BLaER1 (cell line): ENCODE measurements around the gene SORL1.

Source experiments
- H3K27ac ChIP-seq: shearing (Covaris generic); formaldehyde crosslinking; 2 replicates; pipeline ENCODE4 v1.8.1; 2022
- H3K27me3 ChIP-seq: shearing (Covaris generic); formaldehyde crosslinking; 2 replicates; pipeline ENCODE4 v1.8.1; 2022
- H3K36me3 ChIP-seq: shearing (Covaris generic); formaldehyde crosslinking; 2 replicates; pipeline ENCODE4 v1.8.1; 2022
- H3K4me1 ChIP-seq: shearing (Covaris generic); formaldehyde crosslinking; 2 replicates; pipeline ENCODE4 v1.8.1; 2022
- H3K4me2 ChIP-seq: shearing (Covaris generic); formaldehyde crosslinking; 2 replicates; pipeline ENCODE4 v1.8.1; 2022
- H3K4me3 ChIP-seq: shearing (Covaris generic); formaldehyde crosslinking; 2 replicates; pipeline ENCODE4 v1.8.1; 2022
- H3K9ac ChIP-seq: shearing (Covaris generic); formaldehyde crosslinking; 2 replicates; pipeline ENCODE4 v1.8.1; 2022
- H3K9me3 ChIP-seq: shearing (Covaris generic); formaldehyde crosslinking; 2 replicates; pipeline ENCODE4 v1.8.1; 2022
- H4K20me1 ChIP-seq: shearing (Covaris generic); formaldehyde crosslinking; 2 replicates; pipeline ENCODE4 v1.8.1; 2022
- Cebpa-rat ChIP-seq: shearing (Covaris generic); IDR thresholded peaks from 2 replicates; pipeline ENCODE4 v1.8.1; 2022

SORL1 gene

DNA sequence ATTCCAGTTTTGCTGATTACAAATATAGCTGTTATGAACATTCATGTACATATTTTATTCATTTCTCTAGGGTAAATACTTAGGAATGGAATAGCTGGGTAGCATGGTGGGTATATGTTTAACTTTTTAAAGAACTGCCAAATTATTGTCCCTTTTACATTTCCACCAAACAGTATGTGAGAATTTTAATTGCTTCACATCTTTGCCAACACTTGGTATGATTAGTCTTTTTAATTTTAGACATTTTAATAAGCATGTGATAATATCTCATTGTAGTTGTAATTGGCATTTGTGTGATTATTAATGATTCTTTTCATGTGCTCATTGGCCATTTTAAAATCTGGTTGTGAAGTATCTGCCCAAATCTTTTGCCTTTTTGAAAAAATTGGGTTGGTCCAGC, 73.3 kb downstream of the SORL1 start:
- no peak overlapping the region for H3K9ac ChIP-seq
- H3K4me3 ChIP-seq: no peak overlapping the region
- no peaks in the 10 kb centered on the region for H4K20me1 ChIP-seq
- peaks cover 32% of the 10 kb centered on the region for H3K9me3 ChIP-seq
- TF ChIP-seq Cebpa-rat: no peak
- H3K27ac ChIP-seq: no peak overlapping the region
- H3K4me1 ChIP-seq: peaks cover 47% of the 10 kb centered on the region
- no peak overlapping the region for H3K4me2 ChIP-seq
- peaks cover 19% of the 10 kb centered on the region for H3K36me3 ChIP-seq
- no peaks in the 10 kb centered on the region for H3K27me3 ChIP-seq

DNA sequence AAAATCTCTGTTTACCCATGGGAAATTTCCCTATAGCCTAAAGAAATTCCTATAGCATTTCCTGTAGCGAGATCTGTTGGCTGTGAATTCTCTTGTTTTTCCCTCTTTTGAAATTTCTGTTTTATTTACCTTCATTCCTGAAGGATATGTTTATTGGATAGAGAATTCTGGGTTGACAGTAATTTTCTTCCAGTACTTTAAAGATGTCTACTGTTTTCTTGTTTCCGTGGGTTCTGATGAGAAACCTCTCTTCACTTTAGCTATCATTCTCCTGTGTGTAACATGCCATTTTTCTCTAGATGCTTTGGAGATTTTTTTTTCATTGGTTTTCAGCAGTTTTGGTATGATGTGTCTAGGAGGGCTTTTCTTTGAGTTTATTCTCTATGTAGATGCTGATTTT, 78.1 kb downstream of the SORL1 start:
- peaks cover 16% of the 10 kb centered on the region for H3K4me1 ChIP-seq
- H3K9ac ChIP-seq: no peak overlapping the region
- no peak for TF ChIP-seq Cebpa-rat
- no peaks in the 10 kb centered on the region for H4K20me1 ChIP-seq
- H3K36me3 ChIP-seq: peaks cover 35% of the 10 kb centered on the region
- H3K27me3 ChIP-seq: no peaks in the 10 kb centered on the region
- H3K4me3 ChIP-seq: no peak overlapping the region
- H3K27ac ChIP-seq: no peak overlapping the region
- no peak overlapping the region for H3K4me2 ChIP-seq
- peaks cover 40% of the 10 kb centered on the region for H3K9me3 ChIP-seq

DNA sequence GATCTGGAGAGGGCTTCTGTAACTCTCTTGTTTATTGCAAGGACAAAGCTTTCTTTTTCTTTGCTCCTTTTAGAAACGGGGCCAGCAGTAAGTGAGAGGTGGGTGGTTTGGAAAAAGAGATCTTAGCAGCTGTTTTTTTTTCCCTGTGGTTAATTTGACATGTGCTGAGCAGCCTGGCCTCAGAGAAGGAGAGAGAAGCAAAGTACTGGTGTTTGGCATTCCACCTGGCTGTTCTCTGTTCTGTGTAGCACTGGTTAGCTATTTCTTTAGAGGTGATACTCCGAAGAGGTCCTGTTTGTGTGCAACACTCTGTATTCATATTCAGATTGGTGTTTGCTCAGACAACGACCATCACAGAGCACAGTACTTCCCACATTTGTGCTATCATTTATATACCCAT, 81.5 kb downstream of the SORL1 start:
- H3K27ac ChIP-seq: no peak overlapping the region
- TF ChIP-seq Cebpa-rat: no peak

DNA sequence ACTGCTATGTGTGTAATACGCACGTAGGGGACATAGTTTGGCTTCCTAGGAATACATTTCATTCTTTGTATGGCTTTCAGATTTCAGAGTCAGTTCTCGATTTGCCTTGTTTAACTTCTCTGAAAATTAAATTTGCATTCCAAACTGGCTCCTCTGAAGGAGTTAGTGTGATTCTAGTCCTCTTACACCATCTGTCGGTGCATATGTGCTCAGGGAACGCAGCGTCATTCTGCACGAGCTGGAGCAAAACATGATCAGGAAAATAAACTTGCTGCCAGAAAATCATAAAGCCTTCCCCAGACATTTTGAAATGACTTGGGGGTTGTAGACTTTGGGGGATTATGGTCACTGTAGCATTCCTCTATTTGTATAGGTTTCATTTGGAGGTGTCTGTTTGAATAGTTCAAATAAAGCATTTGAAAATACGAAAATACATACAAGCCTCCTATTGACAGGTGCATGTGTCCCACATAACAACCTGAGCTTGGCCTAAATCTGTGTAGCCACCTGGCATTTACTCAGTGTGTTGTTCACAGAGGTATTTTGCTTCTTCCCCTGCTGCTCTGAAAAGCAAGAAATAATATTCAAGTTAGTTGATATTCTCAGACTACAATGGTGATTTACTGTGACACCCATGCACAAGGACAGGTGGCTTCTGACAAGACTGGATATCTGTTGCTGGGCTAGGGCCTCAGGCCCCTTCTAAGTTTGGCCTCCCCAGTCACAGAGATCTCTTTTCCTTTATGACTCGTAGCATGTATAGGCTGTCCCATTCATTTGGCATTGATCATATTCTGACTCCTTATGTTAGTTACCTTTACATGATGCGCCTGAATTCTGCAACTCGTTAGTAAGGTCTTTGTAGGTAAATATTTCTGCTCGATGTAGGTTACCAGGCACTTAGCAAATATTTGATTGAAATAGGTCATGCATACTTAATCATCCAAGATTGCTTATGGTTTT, 82.3 kb downstream of the SORL1 start:
- Histone ChIP-seq H3K9me3 (peaks cover 22% of the 10 kb centered on the region), H3K4me1 (peaks cover 57% of the 10 kb centered on the region), H3K36me3 (peaks cover 26% of the 10 kb centered on the region), H3K27ac (no peak overlapping the region), H3K4me3 (no peak overlapping the region), H3K4me2 (0 out of 2 replicates have a peak overlapping the region, but pooled peaks have one; percentile 39), H3K27me3 (no peaks in the 10 kb centered on the region), H3K9ac (no peak overlapping the region), H4K20me1 (no peaks in the 10 kb centered on the region)
- no peak for TF ChIP-seq Cebpa-rat

More for the DNA sequence above, 81.5 kb downstream of the SORL1 start:
- Histone ChIP-seq H3K27me3 (no peaks in the 10 kb centered on the region), H3K36me3 (peaks cover 30% of the 10 kb centered on the region), H3K4me2 (peak overlapping the region; percentile 39), H3K9ac (peak overlapping the region; percentile 47; the same call in 1 of the 2 replicates), H3K4me3 (no peak overlapping the region), H3K4me1 (peaks cover 49% of the 10 kb centered on the region), H4K20me1 (no peaks in the 10 kb centered on the region), H3K9me3 (peaks cover 29% of the 10 kb centered on the region)

DNA sequence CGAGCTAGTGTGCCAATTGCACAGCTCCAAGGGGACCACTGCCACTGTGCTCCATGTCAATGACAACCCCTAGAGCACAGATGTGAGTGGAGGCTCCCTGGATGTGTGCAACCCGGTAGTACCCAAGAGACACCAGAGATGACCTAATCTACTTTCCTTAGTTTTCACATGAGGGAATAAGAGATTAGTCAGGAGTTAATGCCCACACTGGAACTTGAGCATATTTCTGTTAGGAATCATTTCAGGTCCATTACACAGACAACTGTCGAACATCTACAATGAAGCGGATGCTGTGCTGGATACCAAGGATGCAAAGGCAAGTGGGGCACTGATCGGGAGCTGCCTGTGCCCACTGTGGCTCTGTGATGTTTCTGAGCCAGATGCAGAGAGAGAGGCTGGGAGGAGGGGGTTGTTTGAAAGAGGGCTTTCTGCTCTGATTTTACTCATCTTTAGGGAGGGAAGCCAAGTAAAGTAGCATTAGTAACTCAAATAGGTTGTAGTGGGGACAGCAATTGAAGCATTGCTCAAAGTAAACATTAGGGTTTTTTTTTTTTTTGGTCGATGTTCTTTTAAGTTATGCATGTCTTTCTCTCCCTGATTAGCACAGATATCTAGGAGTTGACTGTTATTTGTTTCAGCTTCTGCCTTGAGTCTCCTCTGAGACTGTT, 83.1 kb downstream of the SORL1 start:
- Histone ChIP-seq H3K9me3 (peaks cover 14% of the 10 kb centered on the region), H3K4me2 (0 out of 2 replicates have a peak overlapping the region, but pooled peaks have one; percentile 4), H4K20me1 (no peaks in the 10 kb centered on the region), H3K27me3 (no peaks in the 10 kb centered on the region), H3K36me3 (peaks cover 18% of the 10 kb centered on the region), H3K4me1 (peaks cover 60% of the 10 kb centered on the region), H3K4me3 (no peak overlapping the region), H3K27ac (no peak overlapping the region), H3K9ac (no peak overlapping the region)
- TF ChIP-seq Cebpa-rat: no peak

DNA sequence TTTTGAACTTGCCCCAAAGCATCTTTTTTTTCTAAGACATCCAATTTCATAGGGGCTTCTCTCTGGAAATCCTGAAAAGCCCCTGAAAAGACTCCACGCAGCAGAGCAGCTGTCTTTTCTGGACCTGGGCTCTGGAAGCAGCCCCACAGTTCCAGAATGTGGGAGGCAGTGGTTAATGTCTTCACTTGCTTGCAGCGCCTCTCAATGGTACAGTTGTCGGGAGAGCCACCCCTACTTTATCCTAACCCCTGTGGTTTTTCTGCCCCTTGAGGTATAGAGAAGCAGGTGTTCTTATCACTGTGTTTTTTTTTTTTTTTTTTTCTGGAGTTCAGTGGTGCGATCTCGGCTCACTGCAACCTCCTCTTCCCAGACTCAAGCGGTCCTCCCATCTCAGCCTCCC, 84.0 kb downstream of the SORL1 start:
- no peaks in the 10 kb centered on the region for H3K27me3 ChIP-seq
- no peak overlapping the region for H3K27ac ChIP-seq
- no peak for TF ChIP-seq Cebpa-rat
- no peak overlapping the region for H3K4me2 ChIP-seq
- no peak overlapping the region for H3K4me3 ChIP-seq
- peaks cover 60% of the 10 kb centered on the region for H3K4me1 ChIP-seq
- H3K36me3 ChIP-seq: peaks cover 14% of the 10 kb centered on the region
- H3K9ac ChIP-seq: no peak overlapping the region
- peaks cover 7% of the 10 kb centered on the region; the same call in 1 of the 2 replicates for H3K9me3 ChIP-seq
- no peaks in the 10 kb centered on the region for H4K20me1 ChIP-seq

DNA sequence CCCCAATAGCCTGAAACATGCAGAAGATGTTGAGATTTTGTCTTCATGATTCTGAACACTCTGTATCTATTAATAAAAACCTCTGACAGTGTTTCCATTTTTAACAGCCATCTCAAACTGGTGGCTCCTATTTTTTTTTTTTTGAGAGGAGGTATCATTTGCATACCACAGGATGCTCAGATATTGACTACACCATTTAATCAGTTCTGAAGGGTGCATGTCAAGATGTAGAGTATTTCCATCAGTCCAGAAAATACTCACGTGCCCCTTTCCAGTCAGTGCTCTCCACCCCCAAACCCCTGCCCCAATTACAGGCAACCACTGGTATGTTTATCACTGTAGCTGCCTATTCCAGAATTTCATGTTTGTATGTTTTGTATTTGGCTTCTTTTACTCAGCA, 85.9 kb downstream of the SORL1 start:
- H3K4me1 ChIP-seq: peaks cover 60% of the 10 kb centered on the region
- no peaks in the 10 kb centered on the region for H3K27me3 ChIP-seq
- H3K9me3 ChIP-seq: peaks cover 4% of the 10 kb centered on the region; the same call in 1 of the 2 replicates
- H3K9ac ChIP-seq: no peak overlapping the region
- no peaks in the 10 kb centered on the region for H3K36me3 ChIP-seq
- H4K20me1 ChIP-seq: no peaks in the 10 kb centered on the region
- no peak overlapping the region for H3K27ac ChIP-seq
- H3K4me3 ChIP-seq: peak overlapping the region; percentile 14; the same call in 1 of the 2 replicates
- peak overlapping the region; percentile 58 for H3K4me2 ChIP-seq
- no peak for TF ChIP-seq Cebpa-rat

DNA sequence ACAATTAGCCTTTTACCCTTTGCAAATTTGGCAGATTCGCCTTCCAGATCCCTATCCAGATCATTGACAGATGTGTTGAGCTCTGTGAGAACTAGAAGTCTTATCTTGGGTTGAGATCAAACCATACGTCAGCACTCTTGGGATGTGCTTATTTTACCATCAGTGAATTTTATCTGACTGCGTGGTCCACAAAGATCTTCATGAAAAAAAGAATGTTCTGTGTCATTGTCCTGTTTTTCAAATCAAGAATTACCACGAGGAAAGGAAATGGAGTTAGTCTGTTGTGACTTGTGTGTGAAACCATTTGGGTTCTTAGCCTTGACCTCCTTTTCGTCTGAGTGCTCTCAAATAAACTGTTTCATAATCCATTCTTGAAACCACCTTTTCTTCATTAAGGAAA, 86.9 kb downstream of the SORL1 start:
- H3K9ac ChIP-seq: no peak overlapping the region
- peaks cover 9% of the 10 kb centered on the region for H3K36me3 ChIP-seq
- H3K27me3 ChIP-seq: no peaks in the 10 kb centered on the region
- peak overlapping the region; percentile 58 for H3K4me2 ChIP-seq
- H3K27ac ChIP-seq: no peak overlapping the region
- no peaks in the 10 kb centered on the region for H4K20me1 ChIP-seq
- peaks cover 4% of the 10 kb centered on the region; the same call in 1 of the 2 replicates for H3K9me3 ChIP-seq
- no peak for TF ChIP-seq Cebpa-rat
- no peak overlapping the region for H3K4me3 ChIP-seq
- peaks cover 51% of the 10 kb centered on the region for H3K4me1 ChIP-seq

DNA sequence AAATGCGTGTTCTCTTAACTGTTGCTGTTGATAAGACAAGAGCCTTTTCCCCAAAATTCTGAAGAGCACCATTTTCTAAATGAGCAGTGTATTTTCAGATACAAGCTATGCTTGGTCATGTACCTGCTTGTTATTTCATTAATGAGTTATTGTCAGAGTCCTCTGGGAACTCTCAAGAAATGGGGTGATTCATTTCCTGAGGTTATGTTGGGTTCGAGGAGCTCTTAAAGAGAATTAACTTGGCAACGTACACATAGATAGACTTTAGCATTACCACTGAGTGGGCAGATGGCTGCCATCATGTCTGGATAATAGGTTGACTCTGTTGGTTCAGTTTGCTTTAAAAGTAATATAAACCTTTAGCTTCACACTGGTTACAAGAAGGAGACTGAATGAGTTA, 88.5 kb downstream of the SORL1 start:
- Histone ChIP-seq H3K9me3 (peaks cover 8% of the 10 kb centered on the region), H3K36me3 (peaks cover 25% of the 10 kb centered on the region), H3K4me1 (peaks cover 50% of the 10 kb centered on the region)

DNA sequence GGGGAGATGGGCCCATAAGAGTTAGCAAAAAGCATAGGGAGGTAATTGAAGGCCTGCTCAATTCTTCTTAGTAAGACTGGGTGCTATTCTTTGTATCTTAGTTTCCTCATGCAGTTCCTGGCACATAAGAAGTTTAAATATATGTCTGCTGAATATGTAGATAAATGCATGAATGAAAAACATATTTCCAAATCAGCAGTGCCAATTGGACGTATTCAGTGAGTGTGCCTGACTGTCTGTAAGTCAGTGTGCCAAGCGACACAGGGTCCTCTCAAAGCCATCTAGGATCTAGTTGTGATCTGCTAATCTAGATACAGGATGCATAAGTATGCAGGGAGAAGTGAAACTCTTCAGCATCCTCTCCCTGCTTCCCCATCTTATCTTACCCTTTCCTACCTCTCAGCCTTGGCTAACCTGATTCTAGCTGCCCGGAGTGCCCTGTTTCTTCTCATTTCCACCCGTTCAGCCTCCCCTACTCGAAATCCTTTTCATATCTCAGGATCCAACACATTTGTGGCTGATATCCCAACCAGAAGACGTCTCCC, 91.8 kb downstream of the SORL1 start:
- no peaks in the 10 kb centered on the region for H3K27me3 ChIP-seq
- no peak overlapping the region for H3K27ac ChIP-seq
- no peak for TF ChIP-seq Cebpa-rat
- H3K36me3 ChIP-seq: peaks cover 51% of the 10 kb centered on the region
- H3K4me1 ChIP-seq: peaks cover 17% of the 10 kb centered on the region
- peaks cover 8% of the 10 kb centered on the region for H3K9me3 ChIP-seq
- no peak overlapping the region for H3K9ac ChIP-seq
- H3K4me3 ChIP-seq: no peak overlapping the region
- H4K20me1 ChIP-seq: no peaks in the 10 kb centered on the region
- no peak overlapping the region for H3K4me2 ChIP-seq

More for the DNA sequence above, 88.5 kb downstream of the SORL1 start:
- Histone ChIP-seq H3K4me3 (no peak overlapping the region), H4K20me1 (no peaks in the 10 kb centered on the region), H3K4me2 (no peak overlapping the region), H3K9ac (no peak overlapping the region), H3K27me3 (no peaks in the 10 kb centered on the region), H3K27ac (no peak overlapping the region)
- TF ChIP-seq Cebpa-rat: no peak
